Vagina (tissue), 2 donors: ENCODE results near the gene PLEKHA5. TPM values are rescaled to one million over a fixed set of nuclear protein-coding genes. Genes with fewer than 3 reads are reported as not detected.

Experiments used
- DNase-seq, 2 donors: peaks; one replicate each; pipeline ENCODE4 v3.0.0-alpha.2; 2017; ENCODE audit errors: extremely low spot score in 2 of 2
- H3K27ac ChIP-seq: fragments of 200-600 bp; sonication (generic); one replicate; pipeline ENCODE4 v1.5.1; 2019
- H3K27me3 ChIP-seq: fragments of 200-600 bp; sonication (generic); one replicate; pipeline ENCODE4 v1.5.1; 2019
- H3K36me3 ChIP-seq, 2 donors: fragments of 200-600 bp; sonication (generic); one replicate each; pipeline ENCODE4 v1.5.1; 2017 to 2019
- H3K4me1 ChIP-seq: fragments of 200-600 bp; sonication (generic); one replicate; pipeline ENCODE4 v1.5.1; 2019
- H3K4me3 ChIP-seq, 2 donors: fragments of 200-600 bp; sonication (generic); 1 replicate in 1 of 2; 2 replicates in 1 of 2; pipeline ENCODE4 v1.5.1; 2016 to 2019
- H3K9me3 ChIP-seq: fragments of 200-600 bp; sonication (generic); one replicate; pipeline ENCODE4 v1.5.1; 2019
- CTCF ChIP-seq, 3 experiments: fragments of 450-650 bp in 2 of 3; fragments of 200-600 bp in 1 of 3; sonication (generic) in 1 of 3; IDR thresholded peaks; one replicate each; pipeline ENCODE4 v1.5.1; 2017 to 2019; ENCODE audit warnings: antibody characterized with exemption in 3 of 3, mild to moderate bottlenecking in 2 of 3, moderate library complexity in 2 of 3
- POLR2A ChIP-seq, 2 donors: fragments of 450-650 bp; IDR thresholded peaks; one replicate each; pipeline ENCODE4 v1.6.1; 2017; ENCODE audit warnings: antibody characterized with exemption in 2 of 2, mild to moderate bottlenecking in 2 of 2, moderate library complexity in 2 of 2
- POLR2AphosphoS5 ChIP-seq, 2 donors: sonication (generic); formaldehyde crosslinking; IDR thresholded peaks; one replicate each; pipeline ENCODE4 v1.9.0; 2017; ENCODE audit warnings: antibody characterized with exemption in 2 of 2, mild to moderate bottlenecking in 2 of 2, low read depth in 1 of 2; ENCODE audit not compliant: insufficient read depth in 1 of 2
- intact Hi-C: fragments of 100-400 bp; cut with DNase I; formaldehyde crosslinking; loops from one replicate; pipeline ENCODE4 v1.15.1; 2023
- total RNA-seq: library from RNA; depleted of rRNA; stranded (reverse); fragments of >200 nt; gene quantifications from one replicate; pipeline ENCODE4 v1.2.3, GENCODE V29; 2016

PLEKHA5 gene
- total RNA-seq, 1 donor from 2014 or later, result 58.4 TPM

GRCh38 chr12:19288161-19288560 lies 158.6 kb downstream of the PLEKHA5 start:
- Histone ChIP-seq H3K4me3 (no peak overlapping the region), H3K4me1 (no peaks in the 10 kb centered on the region), H3K36me3 (peaks cover 0 to 13% of the 10 kb centered on the region in 2 donors), H3K9me3 (no peaks in the 10 kb centered on the region), H3K27me3 (no peaks in the 10 kb centered on the region), H3K27ac (no peak overlapping the region)
- peak in 1 of 3 experiments; percentile 5 for TF ChIP-seq CTCF (IDR thresholded peaks at IDR 0.05)
- TF ChIP-seq POLR2AphosphoS5 (IDR thresholded peaks at IDR 0.05; ENCODE audit: insufficient read depth in 1 of 2, low read depth in 1 of 2), result no peak
- DNase-seq, result no peak
- intact Hi-C loops, result no loop called here

GRCh38 chr12:19288603-19289244 lies 159.2 kb downstream of the PLEKHA5 start:
- H3K4me1 ChIP-seq, result no peaks in the 10 kb centered on the region
- no peaks in the 10 kb centered on the region for H3K27me3 ChIP-seq
- TF ChIP-seq CTCF (IDR thresholded peaks at IDR 0.05) (peak; percentile 5 to 58 (median 48)), POLR2AphosphoS5 (IDR thresholded peaks at IDR 0.05; ENCODE audit: insufficient read depth in 1 of 2, low read depth in 1 of 2) (peak in 1 of 2 donors; percentile 27), POLR2A (IDR thresholded peaks at IDR 0.05) (no peak)
- no peak overlapping the region for H3K27ac ChIP-seq
- H3K36me3 ChIP-seq, result peaks cover 0 to 9% of the 10 kb centered on the region in 2 donors
- intact Hi-C loops, result no loop called here
- no peak for DNase-seq
- no peak overlapping the region for H3K4me3 ChIP-seq
- H3K9me3 ChIP-seq, result no peaks in the 10 kb centered on the region

- peaks cover 22% of the 10 kb centered on the region for H3K4me1 ChIP-seq
- no peak overlapping the region for H3K4me3 ChIP-seq
- no peaks in the 10 kb centered on the region for H3K36me3 ChIP-seq
- H3K9me3 ChIP-seq, result no peaks in the 10 kb centered on the region
- intact Hi-C loops, result no loop called here
- DNase-seq, result no peak
- H3K27me3 ChIP-seq, result no peaks in the 10 kb centered on the region
- TF ChIP-seq POLR2AphosphoS5 (IDR thresholded peaks at IDR 0.05; ENCODE audit: insufficient read depth in 1 of 2, low read depth in 1 of 2) (no peak), POLR2A (IDR thresholded peaks at IDR 0.05) (no peak), CTCF (IDR thresholded peaks at IDR 0.05) (no peak)
- H3K27ac ChIP-seq, result no peak overlapping the region
Observed at GRCh38 chr12:19298836-19299605, 169.5 kb downstream of the PLEKHA5 start.

DNA sequence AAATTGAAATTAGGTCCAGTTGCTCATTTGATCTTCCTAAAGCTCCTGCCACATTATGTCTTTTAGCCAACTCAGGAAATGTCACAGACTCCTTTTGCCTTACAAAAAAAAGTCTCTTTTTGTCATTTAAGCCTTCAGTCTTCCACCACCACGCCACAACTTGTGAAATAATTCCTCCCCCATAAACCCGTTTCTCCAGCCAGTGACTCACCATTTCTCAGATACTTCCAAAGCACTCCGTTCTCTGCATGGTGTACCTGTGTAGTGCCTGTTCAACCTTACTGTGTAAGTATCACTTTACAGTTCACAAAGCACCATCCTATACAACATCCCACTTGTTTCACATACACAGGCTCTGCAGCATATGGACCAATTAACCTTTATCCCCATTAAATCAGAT lies 170.2 kb downstream of the PLEKHA5 start:
- intact Hi-C loops, result no loop called here
- no peaks in the 10 kb centered on the region for H3K36me3 ChIP-seq
- H3K27ac ChIP-seq, result no peak overlapping the region
- H3K4me3 ChIP-seq, result no peak overlapping the region
- H3K9me3 ChIP-seq, result no peaks in the 10 kb centered on the region
- DNase-seq, result no peak
- H3K4me1 ChIP-seq, result peaks cover 22% of the 10 kb centered on the region
- H3K27me3 ChIP-seq, result no peaks in the 10 kb centered on the region
- TF ChIP-seq POLR2AphosphoS5 (IDR thresholded peaks at IDR 0.05; ENCODE audit: insufficient read depth in 1 of 2, low read depth in 1 of 2) (peak in 1 of 2 donors; percentile 41), CTCF (IDR thresholded peaks at IDR 0.05) (no peak), POLR2A (IDR thresholded peaks at IDR 0.05) (no peak)

- Histone ChIP-seq H3K4me1 (peaks cover 22% of the 10 kb centered on the region), H3K27me3 (no peaks in the 10 kb centered on the region), H3K4me3 (no peak overlapping the region), H3K9me3 (no peaks in the 10 kb centered on the region), H3K36me3 (no peaks in the 10 kb centered on the region), H3K27ac (no peak overlapping the region)
- no peak for TF ChIP-seq POLR2AphosphoS5 (IDR thresholded peaks at IDR 0.05; ENCODE audit: insufficient read depth in 1 of 2, low read depth in 1 of 2)
- no peak for TF ChIP-seq CTCF (IDR thresholded peaks at IDR 0.05)
- no peak for TF ChIP-seq POLR2A (IDR thresholded peaks at IDR 0.05)
- intact Hi-C loops, result no loop called here
- no peak for DNase-seq
Observed at GRCh38 chr12:19301223-19301622, 171.7 kb downstream of the PLEKHA5 start.
